ENCODE measurements around the gene PFKP. TPM values are rescaled to one million over a fixed set of nuclear protein-coding genes. Genes with fewer than 3 reads are reported as not detected.

The PFKP gene
- total RNA-seq, 2 donors from 2014 or later: 55.2 to 119 TPM

DNA sequence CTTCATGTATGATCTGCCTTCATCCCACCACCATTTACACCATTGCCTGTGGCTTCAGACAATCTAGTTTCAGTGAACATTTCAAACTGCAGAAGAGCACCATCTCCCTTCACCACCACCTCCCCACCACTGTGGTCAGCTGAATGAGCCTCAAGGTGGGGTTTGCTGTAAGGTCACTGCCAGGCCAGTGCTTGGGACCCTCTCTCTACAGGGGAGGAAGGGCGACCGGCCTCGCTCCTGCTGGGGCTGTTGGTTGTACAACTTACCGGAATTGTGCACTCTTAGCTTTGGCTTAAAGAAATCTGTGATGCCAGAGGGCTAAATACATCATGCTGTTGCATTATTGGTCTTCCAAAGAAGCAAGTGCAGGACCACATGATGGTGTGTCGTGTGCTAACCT lies 26.6 kb downstream of the PFKP start:
- Histone ChIP-seq H3K4me1 (peaks cover 0 to 52% of the 10 kb centered on the region in 2 donors), H3K4me3 (no peak overlapping the region), H3K27me3 (no peaks in the 10 kb centered on the region), H3K36me3 (no peaks in the 10 kb centered on the region), H3K27ac (no peak overlapping the region), H3K9me3 (no peaks in the 10 kb centered on the region)
- no peak for DNase-seq (ENCODE audit: low spot score)
- TF ChIP-seq, protein P1, sequence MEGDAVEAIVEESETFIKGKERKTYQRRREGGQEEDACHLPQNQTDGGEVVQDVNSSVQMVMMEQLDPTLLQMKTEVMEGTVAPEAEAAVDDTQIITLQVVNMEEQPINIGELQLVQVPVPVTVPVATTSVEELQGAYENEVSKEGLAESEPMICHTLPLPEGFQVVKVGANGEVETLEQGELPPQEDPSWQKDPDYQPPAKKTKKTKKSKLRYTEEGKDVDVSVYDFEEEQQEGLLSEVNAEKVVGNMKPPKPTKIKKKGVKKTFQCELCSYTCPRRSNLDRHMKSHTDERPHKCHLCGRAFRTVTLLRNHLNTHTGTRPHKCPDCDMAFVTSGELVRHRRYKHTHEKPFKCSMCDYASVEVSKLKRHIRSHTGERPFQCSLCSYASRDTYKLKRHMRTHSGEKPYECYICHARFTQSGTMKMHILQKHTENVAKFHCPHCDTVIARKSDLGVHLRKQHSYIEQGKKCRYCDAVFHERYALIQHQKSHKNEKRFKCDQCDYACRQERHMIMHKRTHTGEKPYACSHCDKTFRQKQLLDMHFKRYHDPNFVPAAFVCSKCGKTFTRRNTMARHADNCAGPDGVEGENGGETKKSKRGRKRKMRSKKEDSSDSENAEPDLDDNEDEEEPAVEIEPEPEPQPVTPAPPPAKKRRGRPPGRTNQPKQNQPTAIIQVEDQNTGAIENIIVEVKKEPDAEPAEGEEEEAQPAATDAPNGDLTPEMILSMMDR (IDR thresholded peaks at IDR 0.05): no peak

GRCh38 chr10:3094609-3095036 lies 27.3 kb downstream of the PFKP start:
- DNase-seq (ENCODE audit: low spot score): no peak
- Histone ChIP-seq H3K9me3 (no peaks in the 10 kb centered on the region), H3K27me3 (no peaks in the 10 kb centered on the region), H3K27ac (peak overlapping the region; percentile 63 to 73), H3K4me3 (peak overlapping the region in 1 of 2 donors; percentile 6), H3K36me3 (no peaks in the 10 kb centered on the region), H3K4me1 (peaks cover 0 to 52% of the 10 kb centered on the region in 2 donors)
- TF ChIP-seq, protein P1 (IDR thresholded peaks at IDR 0.05): no peak

- peak overlapping the region; percentile 63 to 73 for H3K27ac ChIP-seq
- no peaks in the 10 kb centered on the region for H3K9me3 ChIP-seq
- peak; percentile 76 for DNase-seq (ENCODE audit: low spot score)
- TF ChIP-seq, protein P1 (IDR thresholded peaks at IDR 0.05): no peak
- peak overlapping the region in 1 of 2 donors; percentile 6 for H3K4me3 ChIP-seq
- no peaks in the 10 kb centered on the region for H3K36me3 ChIP-seq
- peaks cover 0 to 46% of the 10 kb centered on the region in 2 donors for H3K4me1 ChIP-seq
- no peaks in the 10 kb centered on the region for H3K27me3 ChIP-seq
Observed at GRCh38 chr10:3095373-3096139, 28.2 kb downstream of the PFKP start.

DNA sequence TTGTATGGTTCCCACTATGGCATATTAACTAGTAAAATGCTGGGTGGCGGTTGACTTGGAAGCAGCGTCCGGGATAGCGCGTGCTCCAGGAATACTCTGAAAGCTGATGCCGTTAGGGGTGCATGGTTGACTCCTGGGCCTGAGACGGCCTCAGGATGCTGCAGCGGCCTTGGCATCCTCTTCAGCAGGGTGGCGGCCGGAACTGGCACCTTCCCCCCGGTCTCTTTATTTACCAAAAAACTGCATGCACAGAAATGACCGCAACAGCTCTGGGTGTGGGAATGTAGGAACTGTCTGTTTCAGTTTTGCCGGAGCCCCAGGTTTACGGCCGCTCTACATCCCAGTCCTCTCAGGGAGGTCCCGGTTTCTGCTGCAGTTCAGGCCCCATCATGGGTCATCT lies 28.8 kb downstream of the PFKP start:
- DNase-seq (ENCODE audit: low spot score): no peak
- peak overlapping the region in 1 of 2 donors; percentile 2 for H3K4me3 ChIP-seq
- peaks cover 0 to 40% of the 10 kb centered on the region in 2 donors for H3K4me1 ChIP-seq
- H3K27me3 ChIP-seq: no peaks in the 10 kb centered on the region
- H3K9me3 ChIP-seq: no peaks in the 10 kb centered on the region
- H3K27ac ChIP-seq: peak overlapping the region; percentile 63 to 73
- TF ChIP-seq, protein P1 (IDR thresholded peaks at IDR 0.05): no peak
- peaks cover 5% of the 10 kb centered on the region for H3K36me3 ChIP-seq

- H3K27me3 ChIP-seq: no peaks in the 10 kb centered on the region
- TF ChIP-seq, protein P1 (IDR thresholded peaks at IDR 0.05): no peak
- no peak overlapping the region for H3K27ac ChIP-seq
Observed at GRCh38 chr10:3097160-3097559, 29.8 kb downstream of the PFKP start.

More at GRCh38 chr10:3097160-3097559, 29.8 kb downstream of the PFKP start:
- Histone ChIP-seq H3K36me3 (peaks cover 7% of the 10 kb centered on the region), H3K4me3 (no peak overlapping the region), H3K9me3 (no peaks in the 10 kb centered on the region), H3K4me1 (peaks cover 0 to 31% of the 10 kb centered on the region in 2 donors)
- DNase-seq (ENCODE audit: low spot score): no peak

Data from right atrium auricular region (tissue), 2 donors.